HG03457 (cell line): Measurements from ENCODE around the gene NAP1L4.
"Not testable (repeated sequence)": the region's sequence is repeated elsewhere in the genome, so short reads cannot be mapped to it uniquely, and the experiment has no call there.

Source experiments
- ATAC-seq: cut with Tn5 transposase; IDR thresholded peaks from one replicate; pipeline ENCODE4 v1.9.1; 2021; ENCODE audit warnings: moderate number of reproducible peaks; ENCODE audit not compliant: unreplicated experiment

The NAP1L4 gene

DNA sequence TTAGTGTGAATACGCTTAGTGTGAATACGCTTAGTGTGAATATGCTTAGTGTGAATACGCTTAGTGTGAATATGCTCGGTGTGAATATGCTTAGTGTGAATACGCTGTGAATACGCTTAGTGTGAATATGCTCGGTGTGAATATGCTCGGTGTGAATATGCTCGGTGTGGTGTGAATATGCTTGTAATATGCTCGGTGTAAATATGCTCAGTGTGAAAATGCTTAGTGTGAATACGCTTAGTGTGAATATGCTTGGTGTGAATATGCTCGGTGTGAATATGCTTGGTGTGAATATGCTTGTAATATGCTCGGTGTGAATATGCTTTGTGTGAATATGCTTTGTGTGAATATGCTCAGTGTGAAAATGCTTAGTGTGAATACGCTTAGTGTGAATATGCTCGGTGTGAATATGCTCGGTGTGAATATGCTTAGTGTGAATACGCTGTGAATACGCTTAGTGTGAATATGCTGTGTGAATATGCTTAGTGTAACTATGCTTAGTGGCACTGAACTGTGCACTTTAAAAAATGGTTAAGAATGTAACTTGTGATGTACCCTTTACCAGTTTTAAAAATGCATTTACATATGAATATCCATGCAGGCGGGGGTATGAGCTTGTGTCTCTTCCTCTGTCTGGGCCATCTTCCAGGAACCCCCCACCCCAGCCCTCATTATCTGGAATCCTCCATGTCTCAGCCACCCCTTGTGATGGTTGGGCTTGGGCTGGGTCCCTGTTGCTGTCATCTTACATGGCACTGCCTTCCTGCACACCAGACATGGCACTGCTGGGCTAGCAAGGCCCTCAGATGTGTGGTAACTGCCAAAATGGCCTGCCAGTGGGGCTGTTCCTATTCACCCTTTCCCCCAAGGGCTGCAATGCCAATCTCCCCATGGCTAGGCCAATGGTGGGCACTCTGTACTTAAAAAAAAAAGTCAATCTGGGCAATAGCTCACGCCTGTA, 53.4 kb downstream of the NAP1L4 start:
- ATAC-seq = not testable (repeated sequence)

DNA sequence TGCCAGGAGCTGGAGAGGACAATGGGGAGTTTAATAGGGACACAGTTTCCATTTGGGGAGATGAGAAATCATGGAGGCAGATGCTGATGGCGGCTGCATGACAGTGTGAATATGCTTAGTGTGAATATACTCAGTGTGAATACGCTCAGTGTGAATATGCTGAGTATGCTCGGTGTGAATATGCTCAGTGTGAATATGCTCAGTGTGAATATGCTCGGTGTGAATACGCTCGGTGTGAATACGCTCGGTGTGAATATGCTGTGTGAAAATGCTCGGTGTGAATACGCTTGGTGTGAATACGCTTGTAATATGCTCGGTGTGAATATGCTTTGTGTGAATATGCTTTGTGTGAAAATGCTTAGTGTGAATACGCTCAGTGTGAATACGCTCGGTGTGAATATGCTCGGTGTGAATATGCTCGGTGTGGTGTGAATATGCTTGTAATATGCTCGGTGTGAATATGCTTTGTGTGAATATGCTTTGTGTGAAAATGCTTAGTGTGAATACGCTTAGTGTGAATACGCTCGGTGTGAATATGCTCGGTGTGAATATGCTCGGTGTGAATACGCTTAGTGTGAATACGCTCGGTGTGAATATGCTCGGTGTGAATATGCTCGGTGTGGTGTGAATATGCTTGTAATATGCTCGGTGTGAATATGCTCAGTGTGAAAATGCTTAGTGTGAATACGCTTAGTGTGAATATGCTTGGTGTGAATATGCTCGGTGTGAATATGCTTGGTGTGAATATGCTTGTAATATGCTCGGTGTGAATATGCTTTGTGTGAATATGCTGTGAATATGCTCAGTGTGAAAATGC, 54.3 kb downstream of the NAP1L4 start:
- not testable (repeated sequence) for ATAC-seq

DNA sequence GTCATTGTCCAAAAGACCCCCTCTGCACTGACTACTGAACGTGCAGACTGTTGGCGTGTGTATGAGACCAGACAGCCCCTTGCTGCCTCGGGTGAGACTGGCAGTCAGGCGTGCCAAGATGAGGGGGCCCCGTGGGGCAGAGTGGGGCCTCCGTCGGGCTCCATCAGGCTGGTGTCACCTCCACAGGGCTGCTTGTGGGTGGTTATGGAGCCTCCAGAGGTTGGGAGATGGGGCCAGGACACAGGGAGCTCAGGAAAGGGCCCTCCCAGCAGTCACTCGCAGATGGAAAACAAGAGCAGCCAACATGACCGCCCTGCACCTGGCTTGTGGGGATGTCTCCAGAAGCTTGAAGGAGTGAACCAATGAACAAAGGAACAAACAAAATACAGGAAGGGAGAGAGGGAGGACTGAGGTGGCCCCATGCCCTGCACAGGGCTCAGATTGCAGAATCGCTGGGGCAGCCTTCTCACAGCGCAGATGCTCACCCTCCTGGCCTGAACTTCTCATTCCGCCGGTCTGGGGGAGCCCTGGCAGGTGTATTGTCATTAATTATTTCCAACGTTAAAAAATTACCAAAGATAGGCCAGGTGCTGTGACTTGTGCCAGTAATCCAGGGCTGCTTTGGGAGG, 57.4 kb downstream of the NAP1L4 start:
- no peak for ATAC-seq

DNA sequence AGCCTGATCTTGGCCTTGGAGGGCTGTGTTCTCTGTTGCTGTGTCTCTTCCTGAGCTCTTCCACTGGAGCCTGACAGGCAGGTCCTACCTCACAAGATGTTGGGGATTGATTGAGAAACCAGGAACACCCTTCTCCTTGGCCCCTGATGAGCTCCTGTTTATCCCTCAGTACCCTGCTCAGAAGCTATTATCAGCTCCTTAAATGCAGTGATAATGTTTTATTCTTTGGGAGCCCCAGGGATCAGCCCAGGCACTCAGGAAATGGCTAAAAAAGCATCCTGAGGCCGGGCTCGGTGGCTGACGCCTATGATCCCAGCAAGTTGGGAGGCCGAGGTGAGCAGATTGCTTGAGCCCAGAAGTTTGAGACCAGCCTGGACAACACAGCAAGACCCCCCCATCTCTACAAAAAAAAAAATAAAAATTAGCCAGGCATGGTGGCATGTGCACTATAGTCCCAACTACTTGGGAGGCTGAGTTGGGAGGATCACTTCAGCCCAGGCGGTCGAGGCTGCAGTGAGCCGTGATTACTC, 58.0 kb downstream of the NAP1L4 start:
- ATAC-seq = no peak

DNA sequence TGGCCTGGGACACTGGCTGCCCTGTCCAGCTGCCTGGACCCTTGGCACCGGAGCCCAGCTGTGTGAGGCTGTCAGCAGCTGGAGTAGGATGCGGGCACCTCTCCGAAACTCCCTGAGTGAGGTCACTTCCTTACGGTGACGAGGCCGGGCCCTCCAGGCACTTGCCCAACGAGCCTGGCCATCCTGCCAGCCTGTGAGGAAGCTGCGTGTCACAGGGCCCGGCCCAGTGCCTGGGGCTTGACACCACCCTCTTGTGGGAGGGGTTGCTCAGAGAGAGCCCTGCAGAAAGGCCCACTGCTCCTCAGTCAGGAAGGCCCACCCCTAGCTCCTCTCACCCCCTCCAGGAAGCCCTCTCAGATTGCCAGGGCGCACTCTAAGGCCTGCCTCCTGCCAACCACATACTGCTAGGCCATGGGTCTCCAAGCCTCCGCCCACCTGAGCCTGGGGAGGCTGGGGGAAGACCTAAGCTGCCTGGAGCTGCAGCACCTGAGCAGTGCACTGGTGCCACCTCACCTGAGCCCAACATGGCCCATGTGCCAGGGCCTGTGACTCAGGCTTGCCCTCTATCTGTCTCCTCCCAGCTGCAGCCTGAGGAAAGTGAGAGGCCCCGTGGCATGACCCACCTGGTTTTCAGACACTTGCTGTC, 58.6 kb downstream of the NAP1L4 start:
- ATAC-seq = no peak

DNA sequence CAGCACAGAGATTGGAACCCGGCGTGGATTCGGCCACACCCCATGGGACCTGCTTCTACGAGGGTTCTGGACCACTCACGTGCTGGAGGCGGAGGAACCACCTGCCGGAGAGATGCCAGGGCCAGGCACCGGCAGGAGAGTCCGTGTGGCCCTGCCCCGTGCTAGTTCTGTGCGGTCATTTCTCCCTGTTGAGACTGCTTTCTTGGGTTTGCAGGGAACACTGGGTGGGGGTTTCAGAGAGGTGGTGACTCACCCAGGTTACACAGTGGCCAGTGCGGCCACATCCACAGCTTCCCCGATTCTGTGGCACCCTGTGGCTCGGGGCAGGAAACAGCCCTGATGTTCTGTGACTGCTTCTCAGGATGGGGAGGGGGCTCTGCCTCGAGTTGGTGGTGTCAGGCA, 59.3 kb downstream of the NAP1L4 start:
- ATAC-seq = no peak

DNA sequence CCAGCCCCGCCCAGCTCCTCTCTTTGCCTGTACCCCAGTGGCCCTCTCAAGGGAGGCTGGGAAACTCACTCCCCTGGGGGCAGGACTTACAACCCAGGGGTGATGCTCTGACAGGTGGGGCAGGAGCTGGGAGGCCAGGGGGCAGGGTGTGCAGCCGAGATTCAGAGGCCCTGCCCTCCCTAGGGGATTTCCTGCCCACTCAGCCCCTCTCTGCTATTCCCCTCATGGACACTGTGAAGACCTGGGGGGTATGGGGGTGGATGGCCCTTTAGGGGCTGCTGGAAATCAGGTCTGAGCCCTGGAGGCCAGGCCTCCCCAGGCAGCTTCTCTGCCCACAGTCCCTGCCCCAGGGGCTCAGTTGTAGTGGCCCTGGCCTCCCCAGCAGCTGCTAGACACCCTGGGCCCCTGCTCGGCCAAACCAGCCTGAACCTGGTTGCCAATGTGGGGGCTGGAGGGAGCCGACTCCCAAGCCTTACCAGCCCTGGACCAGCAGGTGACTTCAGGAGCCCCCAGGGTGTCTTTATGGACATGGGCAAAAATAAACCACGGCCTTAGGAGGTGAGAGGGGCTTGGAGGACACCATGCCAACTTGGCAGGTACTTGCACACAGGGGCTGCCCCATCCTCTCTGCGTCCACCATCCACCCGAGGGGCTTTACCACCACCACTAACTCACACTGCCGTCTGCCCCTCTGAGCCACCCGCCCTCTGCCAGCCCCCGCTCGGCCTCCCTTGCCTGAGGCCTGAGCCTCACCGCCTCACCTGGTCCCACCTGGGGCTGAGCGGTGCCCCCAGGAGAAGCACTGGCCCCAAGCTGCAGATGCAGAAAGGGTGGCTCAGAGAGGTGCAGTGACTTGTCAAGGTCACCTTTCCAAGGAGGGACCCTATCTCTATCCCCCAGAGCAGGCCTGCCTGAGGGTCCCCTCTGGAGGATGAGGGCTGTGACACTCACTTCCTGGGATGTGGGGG, 60.1 kb downstream of the NAP1L4 start:
- ATAC-seq = no peak

DNA sequence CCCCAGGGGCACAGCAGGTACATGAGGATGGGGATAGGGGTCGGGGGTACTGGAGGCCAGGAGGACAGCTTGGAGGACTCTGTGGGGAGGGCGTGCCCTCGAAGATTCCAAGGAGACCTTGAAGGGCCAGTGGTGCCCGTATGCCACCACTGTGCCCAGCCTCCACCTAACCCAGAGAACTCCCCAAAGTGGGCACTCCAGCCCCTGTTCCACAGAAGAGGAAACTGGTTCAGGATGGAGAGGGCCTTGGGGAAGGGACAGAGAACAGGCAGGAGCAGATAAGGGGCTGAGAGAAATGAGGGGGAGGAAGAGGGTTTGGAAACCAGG, 60.7 kb downstream of the NAP1L4 start:
- ATAC-seq = no peak

DNA sequence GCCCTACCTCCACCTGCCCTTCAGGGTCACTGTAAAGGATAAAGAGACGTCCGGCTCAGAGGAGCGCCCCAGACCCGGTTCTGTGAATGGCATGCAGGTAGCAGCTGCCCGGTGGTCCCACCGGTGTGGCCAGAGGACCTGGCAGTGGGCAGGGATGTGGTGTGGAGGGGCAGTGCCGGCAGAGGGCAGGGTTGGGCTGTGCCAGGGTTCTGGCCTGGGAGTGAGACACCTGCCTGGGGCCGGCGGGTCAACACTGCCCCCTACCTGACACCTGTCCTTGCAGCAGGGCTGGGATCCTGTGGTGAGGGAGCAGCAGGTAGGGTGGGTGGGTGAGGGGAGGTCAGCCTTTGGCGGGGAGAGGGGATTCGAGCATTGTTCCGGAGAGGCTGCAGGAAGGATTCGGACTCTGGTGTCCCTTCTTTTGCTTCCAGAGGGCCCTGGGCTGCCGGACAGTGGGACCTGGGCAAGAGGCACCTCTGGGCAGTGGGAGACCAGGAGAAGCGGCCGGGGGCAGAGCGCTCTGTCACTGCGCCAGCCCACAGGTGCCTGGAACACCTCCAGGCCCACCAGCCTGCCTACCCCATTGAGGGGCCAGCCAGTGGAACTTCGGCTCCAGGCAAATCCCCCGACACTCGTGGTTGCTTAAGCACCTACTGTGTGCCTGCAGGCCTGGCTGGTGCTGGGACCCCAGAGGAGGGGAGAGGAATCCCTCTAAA, 61.3 kb downstream of the NAP1L4 start:
- no peak for ATAC-seq

DNA sequence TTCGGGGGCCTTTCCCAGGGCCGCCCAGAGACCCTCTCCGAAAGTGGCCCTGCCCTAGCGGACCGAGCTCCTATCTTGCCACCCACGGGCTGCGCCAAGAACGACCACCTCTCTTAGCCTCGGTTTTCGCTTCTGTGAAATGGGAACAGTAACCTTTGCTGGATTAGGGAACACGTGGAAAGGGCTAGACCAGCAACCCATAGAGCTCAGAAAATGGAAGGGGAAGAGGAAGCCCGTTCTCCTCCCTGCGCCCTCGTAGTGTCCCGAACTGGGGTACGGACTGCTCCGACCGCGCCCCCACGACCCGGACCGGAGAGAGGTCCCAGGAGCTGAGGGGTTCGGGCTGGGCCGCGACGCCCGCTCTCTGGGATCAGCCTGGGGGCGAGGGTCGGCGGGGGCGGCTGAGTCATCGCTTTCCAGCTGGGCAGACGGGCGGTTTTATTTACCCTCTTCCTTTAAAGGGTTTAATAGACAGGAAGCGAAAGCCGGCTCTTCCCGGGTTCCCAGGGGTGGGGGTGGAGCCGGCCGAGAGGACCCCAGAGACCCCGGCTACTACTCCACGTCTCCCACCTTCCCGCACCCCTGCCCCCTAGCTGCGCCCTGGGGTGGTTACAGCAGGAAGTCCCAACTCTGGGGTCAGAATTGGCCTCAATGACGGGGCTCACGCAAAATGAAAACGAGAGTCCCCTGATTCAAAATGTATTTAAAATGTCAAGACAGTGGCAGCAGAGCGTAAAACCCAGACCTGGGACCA, 62.0 kb downstream of the NAP1L4 start:
- no peak for ATAC-seq

DNA sequence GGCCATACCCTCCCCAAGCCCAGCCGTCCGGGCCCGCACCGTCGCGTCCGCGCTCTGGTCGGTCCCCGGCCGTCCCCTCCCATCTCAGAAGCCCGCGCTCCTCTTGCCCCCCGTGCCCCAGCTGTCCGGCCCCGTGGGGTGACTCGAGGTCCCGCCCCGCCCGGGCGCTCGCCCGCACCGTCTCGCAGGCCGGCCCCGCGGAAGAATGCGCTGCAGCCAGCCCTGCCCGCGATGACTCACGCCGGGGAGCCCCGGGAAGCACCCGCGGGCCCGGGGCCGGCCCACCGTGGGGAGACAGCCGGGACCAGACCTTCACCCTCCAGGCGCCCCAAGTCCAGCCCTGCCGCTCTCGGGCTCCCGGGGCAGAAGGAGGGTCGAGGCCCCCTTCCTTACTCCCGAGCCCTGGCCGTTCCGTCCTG, 62.6 kb downstream of the NAP1L4 start:
- no peak for ATAC-seq

DNA sequence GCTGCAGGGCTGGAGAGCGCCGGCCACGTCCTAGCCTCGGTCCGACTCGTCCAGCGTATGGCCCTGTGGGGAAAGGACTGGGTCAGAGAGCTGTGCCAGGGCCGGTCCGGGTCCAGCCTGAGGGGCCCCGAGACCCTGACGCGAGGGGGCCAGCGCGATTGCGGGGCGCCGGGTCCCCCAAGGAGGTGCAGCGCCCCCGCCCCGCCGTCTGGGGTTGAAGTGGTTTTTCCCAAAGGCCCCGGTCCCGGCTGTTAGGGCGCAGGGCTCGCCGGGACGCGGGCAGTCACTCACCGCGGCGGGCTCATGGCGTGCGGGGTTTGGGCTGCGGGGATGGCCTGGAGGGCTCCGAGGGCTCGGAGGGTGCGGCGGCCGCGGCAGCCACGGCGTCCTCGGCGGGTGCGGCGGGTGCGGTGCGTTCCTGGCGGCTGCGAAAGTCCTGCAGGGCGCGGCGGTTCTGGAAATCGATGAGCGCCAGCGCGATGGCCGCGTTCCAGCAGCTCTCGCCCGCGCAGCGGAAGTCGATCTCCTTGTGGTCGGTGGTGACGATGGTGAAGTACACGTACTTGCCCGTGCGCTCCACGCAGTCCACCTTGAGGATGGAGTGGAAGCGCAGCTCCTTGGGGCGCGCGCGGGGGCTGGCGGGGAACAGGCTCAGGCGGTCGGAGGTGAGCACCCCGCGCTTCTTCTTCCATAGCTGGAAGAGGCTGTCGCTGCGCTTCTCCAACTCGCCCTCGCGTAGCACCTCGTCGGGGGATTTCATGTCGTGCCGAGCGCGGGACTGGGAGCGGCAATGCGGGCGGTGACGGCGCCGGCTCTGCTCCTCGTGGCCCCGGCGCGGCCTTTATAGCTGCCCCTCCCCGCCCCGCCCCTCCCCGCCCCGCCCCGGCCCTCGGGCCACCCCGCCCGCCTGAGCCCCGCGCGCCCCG, 63.3 kb downstream of the NAP1L4 start, which contains the start of gene PHLDA2:
Gene PHLDA2, minus strand, starts transcription at position 816 of the 926 bp plus-strand sequence. Its CDS starts 56 bp downstream, at position 760.
- ATAC-seq = no peak

DNA sequence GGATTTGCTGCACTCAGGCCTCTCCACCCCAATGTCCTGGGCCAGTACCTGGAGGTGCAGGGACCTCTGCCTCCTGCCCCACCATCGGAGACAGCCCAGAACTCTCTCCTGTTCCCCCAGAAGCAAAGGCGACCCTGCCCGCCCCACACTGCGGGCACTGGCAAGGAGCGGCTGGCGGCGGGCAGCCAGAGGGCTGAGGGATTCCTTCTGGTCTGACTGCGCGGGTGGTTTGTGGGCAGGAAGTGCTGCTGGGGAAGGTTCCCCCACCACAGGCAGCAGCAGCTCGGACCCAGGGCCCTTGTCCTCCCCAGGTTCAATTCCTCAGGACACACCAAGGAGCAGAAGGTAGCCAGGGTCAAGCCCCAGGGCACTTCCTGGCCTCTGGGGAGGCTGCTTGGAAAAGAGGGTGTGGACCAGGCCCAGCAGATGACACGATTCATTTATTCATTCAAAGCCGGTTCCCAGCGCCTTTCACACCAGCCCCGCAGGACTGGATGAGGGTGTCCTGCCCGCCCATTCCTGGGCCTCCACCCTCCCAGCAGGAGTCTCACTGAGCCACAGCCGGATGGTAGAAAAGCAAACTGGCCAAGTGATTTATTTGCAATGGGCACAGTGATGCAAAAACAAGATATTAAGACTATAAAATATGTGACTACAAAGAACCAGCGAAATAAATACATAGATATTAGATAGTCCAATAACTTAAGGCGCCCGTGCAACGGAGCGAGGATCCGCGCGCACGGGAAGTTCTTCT, 64.1 kb downstream of the NAP1L4 start:
- no peak for ATAC-seq

DNA sequence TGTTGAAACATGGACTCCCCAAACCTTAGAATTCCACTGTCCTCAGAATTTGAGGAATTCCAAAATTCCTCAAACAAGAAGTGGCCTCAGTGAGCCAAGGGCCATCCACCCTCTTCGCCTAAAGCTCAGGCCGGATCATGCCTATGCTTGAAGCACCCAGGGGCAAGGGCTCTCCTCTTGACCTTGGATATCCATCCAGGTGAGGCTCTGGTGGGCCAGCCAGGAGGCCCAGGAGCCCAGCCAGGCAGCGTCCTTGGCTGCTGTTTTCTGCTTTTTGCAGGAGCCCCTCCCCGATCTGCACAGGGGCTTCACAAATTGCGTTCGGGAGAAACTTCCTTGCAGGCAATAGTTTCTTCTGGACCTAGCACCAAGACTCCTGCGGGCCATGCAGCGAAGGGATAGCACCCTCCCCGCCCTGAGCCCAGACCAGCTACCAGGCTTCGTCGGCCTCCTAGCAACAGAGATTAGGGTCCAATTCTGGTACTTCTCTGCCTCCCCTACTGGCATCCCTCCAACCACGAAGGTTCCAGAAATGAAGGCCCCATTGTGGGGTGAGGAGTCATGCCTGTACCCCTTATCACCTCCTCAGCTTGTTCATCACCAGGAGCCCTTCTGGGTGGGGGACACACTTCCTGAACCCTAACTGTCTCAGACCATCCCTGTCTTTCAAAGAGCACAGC, 64.9 kb downstream of the NAP1L4 start:
- no peak for ATAC-seq

DNA sequence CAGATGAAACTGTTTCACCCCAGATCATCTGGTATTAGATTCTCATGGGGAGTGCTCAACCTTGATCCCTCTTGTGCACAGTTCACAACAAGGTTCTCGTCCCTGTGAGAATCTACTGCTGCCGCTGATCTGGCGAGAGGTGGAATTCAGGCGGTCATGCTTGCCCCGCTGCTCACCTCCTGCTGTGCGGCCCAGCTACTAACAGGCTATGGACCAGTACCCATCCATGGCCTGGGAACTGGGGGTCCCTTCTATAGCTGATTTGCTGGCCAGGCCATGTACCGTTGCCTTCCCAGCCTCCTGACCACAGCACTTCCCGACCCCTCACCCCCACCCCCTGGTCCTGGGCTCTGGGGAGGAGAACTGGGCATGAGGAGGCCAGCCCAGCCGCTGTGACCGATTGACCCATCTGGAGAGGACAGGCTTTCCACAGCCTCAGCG, 65.5 kb downstream of the NAP1L4 start:
- ATAC-seq = no peak
